K562 (cell line): ENCODE results near the gene PCCB. TPM values are rescaled to one million over a fixed set of nuclear protein-coding genes. Genes with fewer than 3 reads are reported as not detected.

Source experiments
- ATAC-seq: fragments of 200-7000 bp; cut with Tn5 transposase; 3 replicates; pipeline ENCODE4 v1.9.1; 2020; ENCODE audit warnings: moderate library complexity
- BruUV-seq: library from RNA; stranded (reverse); fragments of 400-500 nt; replicated peaks from 2 replicates; lab custom pipeline; 2021; lab: Mats Ljungman, UMichigan
- CTCF ChIA-PET: fragments of 300-600 bp; formaldehyde crosslinking; extraction: SDS; loops from one replicate; lab custom pipeline; 2021; ENCODE audit warnings: low intra/inter-chr PET ratio; lab: Yijun Ruan, JAX
- POLR2A ChIA-PET: fragments of 300-600, 350-650 bp; sonication (Branson Sonifier 250); formaldehyde crosslinking; extraction: SDS; loops from one replicate; lab custom pipeline; 2021; ENCODE audit warnings: antibody characterized with exemption, inconsistent platforms; lab: Yijun Ruan, JAX
- DNase-seq, 4 experiments: peaks; one replicate each; pipeline versions ENCODE4 v3.0.0 to v3.0.0-alpha.2; 2011 to 2018; ENCODE audit warnings: low spot score in 3 of 4, mixed read lengths in 3 of 4; ENCODE audit errors: extremely low read depth in 1 of 4
- FAIRE-seq: peaks from 2 replicates; lab custom pipeline; 2011; peaks lifted over from hg19 to GRCh38; lab: Jason Lieb, UNC
- H2AFZ ChIP-seq: 2 replicates; pipeline ENCODE4 v1.6.0; 2011; ENCODE audit warnings: low read depth, low read length, control low read depth, inconsistent platforms
- H3K27ac ChIP-seq: fragments of 200-600 bp; 3 replicates; pipeline ENCODE4 v1.8.0; 2011; ENCODE audit warnings: low read depth, mild to moderate bottlenecking, control low read depth, inconsistent platforms, low read length, moderate library complexity, mixed read lengths; ENCODE audit errors: extremely low read depth
- H3K27me3 ChIP-seq, 2 experiments: fragments of 300-600 bp in 1 of 2; 2 replicates in 1 of 2; 3 replicates in 1 of 2; pipeline versions ENCODE4 v1.6.0 to v1.8.0; 2011; ENCODE audit warnings: inconsistent platforms in 2 of 2, low read length in 2 of 2, mild to moderate bottlenecking in 1 of 2, mixed read lengths in 1 of 2, moderate library complexity in 1 of 2; ENCODE audit not compliant: control insufficient read depth in 2 of 2, insufficient read depth in 2 of 2
- H3K36me3 ChIP-seq: fragments of 300-600 bp; 3 replicates; pipeline ENCODE4 v1.8.0; 2011; ENCODE audit warnings: mild to moderate bottlenecking, low read length, inconsistent platforms; ENCODE audit not compliant: control insufficient read depth, insufficient read depth
- H3K4me1 ChIP-seq, 2 experiments: fragments of 200-600 bp in 1 of 2; replicated peaks in 1 of 2; 2 replicates in 1 of 2; 3 replicates in 1 of 2; pipeline versions ENCODE4 v1.5.1 to v1.8.0; 2011; ENCODE audit warnings: inconsistent platforms in 2 of 2, low read length in 2 of 2, mild to moderate bottlenecking in 1 of 2, mixed read lengths in 1 of 2, moderate library complexity in 1 of 2; ENCODE audit not compliant: control insufficient read depth in 2 of 2, insufficient read depth in 2 of 2
- H3K4me2 ChIP-seq: 2 replicates; pipeline ENCODE4 v1.6.1; 2011; ENCODE audit warnings: low read length, control low read depth, inconsistent platforms, mixed read lengths; ENCODE audit not compliant: insufficient read depth
- H3K4me3 ChIP-seq: fragments of 200-600 bp; sonication (generic), shearing (Covaris generic); 2 replicates; pipeline ENCODE4 v1.5.1; 2016; ENCODE audit warnings: control low read depth, inconsistent platforms
- H3K79me2 ChIP-seq: fragments of 200-600 bp; 3 replicates; pipeline ENCODE4 v1.8.0; 2011; ENCODE audit warnings: low read length, inconsistent platforms; ENCODE audit not compliant: control insufficient read depth, insufficient read depth
- H3K9ac ChIP-seq, 2 experiments: 2 replicates each; pipeline versions ENCODE4 v1.6.0 to v1.6.1; 2011; ENCODE audit warnings: low read depth in 2 of 2, low read length in 2 of 2, control low read depth in 1 of 2, inconsistent platforms in 1 of 2, mild to moderate bottlenecking in 1 of 2, mixed read lengths in 1 of 2; ENCODE audit not compliant: insufficient read depth in 1 of 2
- H3K9me1 ChIP-seq: one replicate; pipeline ENCODE4 v1.6.0; 2011; ENCODE audit warnings: inconsistent platforms, mild to moderate bottlenecking, low read length, moderate library complexity; ENCODE audit not compliant: control insufficient read depth, insufficient read depth
- H3K9me3 ChIP-seq: replicated peaks from 2 replicates; pipeline ENCODE4 v1.5.1; 2011; ENCODE audit warnings: low read depth, low read length, inconsistent platforms; ENCODE audit not compliant: control insufficient read depth, insufficient read depth
- H4K20me1 ChIP-seq: replicated peaks from 2 replicates; pipeline ENCODE4 v1.6.1; 2011; ENCODE audit warnings: low read length, inconsistent platforms, mixed read lengths; ENCODE audit not compliant: control insufficient read depth, insufficient read depth
- COPS2 ChIP-seq: fragments of 450-650 bp; conservative IDR thresholded peaks from 2 replicates; pipeline ENCODE4 v1.6.1; 2016; ENCODE audit warnings: mild to moderate bottlenecking, moderate library complexity
- HNRNPH1 ChIP-seq: fragments of 200-400 bp; formaldehyde crosslinking; optimal IDR thresholded peaks from 2 replicates; pipeline ENCODE3; 2017; ENCODE audit warnings: low read depth, mild to moderate bottlenecking, low read length, moderate library complexity
- MEF2D ChIP-seq: conservative IDR thresholded peaks from 2 replicates; pipeline ENCODE4 v1.6.1; 2016; ENCODE audit warnings: low read depth, missing genetic modification characterization, missing compliant biosample characterization
- POLR2G ChIP-seq: fragments of 200-400 bp; formaldehyde crosslinking; IDR thresholded peaks from 2 replicates; pipeline ENCODE4 v1.6.1; 2017; ENCODE audit warnings: low read depth, mild to moderate bottlenecking, antibody characterized with exemption, low read length, moderate library complexity
- RBM17 ChIP-seq: fragments of 200-400 bp; formaldehyde crosslinking; IDR thresholded peaks from 2 replicates; pipeline ENCODE4 v1.6.1; 2017; ENCODE audit warnings: low read depth, mild to moderate bottlenecking, low read length, borderline replicate concordance
- THRB ChIP-seq: fragments of 450-650 bp; formaldehyde crosslinking; conservative IDR thresholded peaks from 2 replicates; pipeline ENCODE4 v1.4.0; 2022; ENCODE audit warnings: mild to moderate bottlenecking, missing genetic modification characterization
- ZNF354B ChIP-seq: fragments of 250-450 bp; sonication (Bioruptor Pico); IDR thresholded peaks from 2 replicates; pipeline ENCODE4 v1.4.0; 2020
- WGBS: fragments of 100-300 bp; shearing (Covaris generic); methylation state at CpG from one replicate; pipeline ENCODE4 v1.1.6; 2016; ENCODE audit warnings: low coverage, mixed read lengths; ENCODE audit not compliant: insufficient coverage; ENCODE audit errors: missing lambda C conversion rate; 5-methylcytosine and 5-hydroxymethylcytosine counted together
- in situ Hi-C: fragments of 300-500 bp; cut with MboI; formaldehyde crosslinking; loops from 4 replicates; pipeline ENCODE4 v1.15.0; 2018; ENCODE audit warnings: inconsistent platforms, mixed read lengths
- intact Hi-C: fragments of 100-400 bp; cut with micrococcal nuclease; formaldehyde crosslinking; loops from 2 replicates; pipeline ENCODE4 v1.14.2; 2022
- polyA plus RNA-seq, 8 experiments: library from polyadenylated mRNA; depleted of rRNA in 4 of 8; stranded (reverse) in 5 of 8; unstranded in 3 of 8; fragments of >200 nt; fragmentation: Nextera tagmentation in 2 of 8; fragmentation: Illumina TruSeq in 1 of 8; extraction: Ambion mirVana in 2 of 8; extraction: Trizol in 1 of 8; gene quantifications; 2 replicates each; pipeline versions ENCODE4 v1.2.1 to v1.2.3, GENCODE V29; 2011 to 2014; ENCODE audit warnings: inconsistent platforms in 1 of 8, missing spikeins in 1 of 8
- total RNA-seq, 7 experiments: library from RNA; depleted of rRNA in 6 of 7; stranded (reverse); fragments of >200 nt in 6 of 7; fragmentation: Illumina TruSeq in 2 of 7; extraction: Trizol in 2 of 7; gene quantifications; 2 replicates each; pipeline versions ENCODE4 v1.2.1 to v1.2.3, GENCODE V29; 2011 to 2021; ENCODE audit warnings: low replicate concordance in 1 of 7
- TF ChIP-seq, protein P1 (sequence below), 3 experiments: fragments of 200-800 bp in 1 of 3; sonication (Bioruptor generic) in 1 of 3; sonication (generic) in 1 of 3; formaldehyde crosslinking in 1 of 3; IDR thresholded peaks; 2 replicates each; pipeline versions ENCODE4 v1.6.1 to v1.8.0; 2016 to 2022; ENCODE audit warnings: mild to moderate bottlenecking in 2 of 3, missing compliant biosample characterization in 2 of 3, missing genetic modification characterization in 2 of 3, missing genetic modification reagents in 1 of 3

The PCCB gene
- total and polyA plus RNA-seq, 9 of the 15 experiments (the other 6 are each of a cell fraction or from before 2014, with no cell fraction given) = 69.5 to 173 (median 92.8) TPM

DNA sequence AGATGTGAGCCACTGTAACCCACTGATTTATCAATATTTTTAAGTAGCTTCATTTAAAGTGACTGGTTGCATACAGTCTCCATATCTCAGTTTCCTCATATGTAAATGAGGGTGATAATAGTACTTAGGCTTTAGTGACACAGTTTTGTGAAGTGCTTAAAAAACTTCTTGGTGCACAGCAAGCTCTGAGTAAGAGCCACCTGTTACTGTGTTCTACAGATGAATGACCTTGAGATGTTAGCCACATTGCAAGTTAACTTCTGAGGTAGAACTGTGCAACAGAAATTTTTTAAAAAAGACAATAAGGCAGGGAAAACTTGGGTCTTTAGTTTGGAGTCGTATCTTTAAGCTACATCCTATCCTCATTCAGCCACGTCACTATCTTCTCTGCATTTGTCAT, 43.1 kb downstream of the PCCB start:
- CTCF ChIA-PET = no interaction called here
- Histone ChIP-seq H3K4me2 (no peak overlapping the region), H3K9me1 (no peaks in the 10 kb centered on the region), H3K27ac (no peak overlapping the region), H3K4me3 (no peak overlapping the region), H3K79me2 (peaks cover 5% of the 10 kb centered on the region; the same call in 1 of the 3 replicates), H3K4me1 (no peaks in the 10 kb centered on the region), H3K27me3 (no peaks in the 10 kb centered on the region), H4K20me1 (no peaks in the 10 kb centered on the region), H2AFZ (no peak overlapping the region), H3K36me3 (peaks cover 55% of the 10 kb centered on the region; the same call in 2 of the 3 replicates), H3K9me3 (no peaks in the 10 kb centered on the region), H3K9ac (no peak overlapping the region)
- FAIRE-seq (no peak), ATAC-seq (no peak), DNase-seq (no peak)
- intact Hi-C loops = no loop called here
- no TSS peak for BruUV-seq
- in situ Hi-C loops = no loop called here
- TF ChIP-seq MEF2D = no peak
- no peak for TF ChIP-seq HNRNPH1
- TF ChIP-seq THRB = no peak
- TF ChIP-seq POLR2G = no peak
- no peak for TF ChIP-seq ZNF354B (CRISPR knock-in tag)
- TF ChIP-seq, protein P1, sequence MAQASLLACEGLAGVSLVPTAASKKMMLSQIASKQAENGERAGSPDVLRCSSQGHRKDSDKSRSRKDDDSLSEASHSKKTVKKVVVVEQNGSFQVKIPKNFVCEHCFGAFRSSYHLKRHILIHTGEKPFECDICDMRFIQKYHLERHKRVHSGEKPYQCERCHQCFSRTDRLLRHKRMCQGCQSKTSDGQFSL (CRISPR knock-in tag; IDR thresholded peaks at IDR 0.05) = no peak
- TF ChIP-seq, protein P1 (tag; IDR thresholded peaks at IDR 0.05) = no peak
- no peak for TF ChIP-seq COPS2
- no peak for TF ChIP-seq RBM17
- WGBS = 87% methylated on average over 2 of the region's 2 CpGs
- POLR2A ChIA-PET = interaction anchor here (0.9 kb wide), 1 partner anchor 42 kb away, joined by 3 read pairs; no protein-coding TSS in a partner anchor
